ENCODE measurements around the gene SLC25A48.

SLC25A48 gene

DNA sequence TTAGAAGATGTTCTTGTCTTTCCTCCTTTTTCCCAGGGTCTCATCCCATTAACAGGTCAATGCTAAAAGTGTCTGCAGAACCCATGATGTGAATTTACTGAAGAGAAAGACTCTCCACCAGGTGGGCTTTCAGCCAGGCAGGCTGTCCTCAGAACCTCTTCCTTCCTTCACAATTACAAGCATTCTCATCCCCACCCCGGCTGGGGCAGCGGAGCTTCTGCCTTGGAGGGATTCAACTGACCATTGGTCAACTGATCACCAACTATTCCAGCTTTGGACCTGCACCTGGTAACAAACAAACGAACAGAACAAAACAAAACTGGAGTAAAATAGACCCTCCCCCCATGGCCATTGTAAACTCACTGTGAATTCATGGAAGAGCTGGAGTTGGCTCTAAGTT lies 48.6 kb downstream of the SLC25A48 start:
- no peak for DNase-seq (ENCODE audit: low read depth)
- H3K4me3 ChIP-seq (ENCODE audit: control insufficient read depth, low read depth, low read length): no peak overlapping the region
- TF ChIP-seq, protein P1, sequence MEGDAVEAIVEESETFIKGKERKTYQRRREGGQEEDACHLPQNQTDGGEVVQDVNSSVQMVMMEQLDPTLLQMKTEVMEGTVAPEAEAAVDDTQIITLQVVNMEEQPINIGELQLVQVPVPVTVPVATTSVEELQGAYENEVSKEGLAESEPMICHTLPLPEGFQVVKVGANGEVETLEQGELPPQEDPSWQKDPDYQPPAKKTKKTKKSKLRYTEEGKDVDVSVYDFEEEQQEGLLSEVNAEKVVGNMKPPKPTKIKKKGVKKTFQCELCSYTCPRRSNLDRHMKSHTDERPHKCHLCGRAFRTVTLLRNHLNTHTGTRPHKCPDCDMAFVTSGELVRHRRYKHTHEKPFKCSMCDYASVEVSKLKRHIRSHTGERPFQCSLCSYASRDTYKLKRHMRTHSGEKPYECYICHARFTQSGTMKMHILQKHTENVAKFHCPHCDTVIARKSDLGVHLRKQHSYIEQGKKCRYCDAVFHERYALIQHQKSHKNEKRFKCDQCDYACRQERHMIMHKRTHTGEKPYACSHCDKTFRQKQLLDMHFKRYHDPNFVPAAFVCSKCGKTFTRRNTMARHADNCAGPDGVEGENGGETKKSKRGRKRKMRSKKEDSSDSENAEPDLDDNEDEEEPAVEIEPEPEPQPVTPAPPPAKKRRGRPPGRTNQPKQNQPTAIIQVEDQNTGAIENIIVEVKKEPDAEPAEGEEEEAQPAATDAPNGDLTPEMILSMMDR (IDR thresholded peaks at IDR 0.05; ENCODE audit: control insufficient read depth, insufficient read depth, low read depth, low read length, missing control alignments): no peak

DNA sequence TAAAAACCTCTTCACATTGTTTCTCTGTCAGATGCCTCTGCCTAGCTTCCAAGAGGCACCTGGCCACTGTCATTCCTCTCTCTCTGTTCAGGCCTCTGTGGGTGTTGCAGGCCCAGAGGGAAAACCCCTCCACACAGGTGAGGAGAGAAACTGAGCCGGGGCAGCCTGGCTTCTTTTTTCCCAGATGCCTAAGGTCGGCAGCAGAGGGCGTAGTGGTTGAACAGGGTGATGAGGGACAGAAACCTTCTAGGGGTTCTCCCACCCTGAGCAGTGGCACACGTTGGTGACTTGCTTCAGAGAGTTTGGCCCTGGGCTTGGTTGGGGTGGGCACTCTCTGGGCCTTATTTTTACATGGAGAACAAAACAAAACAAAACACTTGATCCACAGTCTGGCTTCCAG lies 49.0 kb downstream of the SLC25A48 start:
- no peak overlapping the region for H3K4me3 ChIP-seq (ENCODE audit: control insufficient read depth, low read depth, low read length)
- no peak for DNase-seq (ENCODE audit: low read depth)
- TF ChIP-seq, protein P1 (IDR thresholded peaks at IDR 0.05; ENCODE audit: control insufficient read depth, insufficient read depth, low read depth, low read length, missing control alignments): no peak

DNA sequence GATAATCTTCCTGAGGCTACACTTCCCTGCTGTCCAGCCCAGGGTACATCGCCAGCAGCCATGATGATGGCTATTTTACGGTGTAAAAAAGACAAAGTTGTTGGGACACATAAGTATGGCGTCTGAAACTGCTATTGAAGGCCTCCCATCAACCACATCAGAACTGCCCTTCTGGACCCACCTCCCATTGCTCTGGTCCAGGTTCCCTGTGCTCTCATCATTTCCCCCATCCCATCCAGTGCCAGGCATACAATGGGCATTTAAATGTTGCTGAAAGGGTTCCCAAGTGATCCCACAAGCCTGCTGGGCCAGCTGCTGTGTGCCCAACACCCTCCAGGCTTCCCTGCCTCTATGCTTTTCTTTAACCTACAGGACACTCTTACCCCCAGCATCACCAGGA lies 50.6 kb downstream of the SLC25A48 start:
- H3K4me3 ChIP-seq (ENCODE audit: control insufficient read depth, low read depth, low read length): no peak overlapping the region
- TF ChIP-seq, protein P1 (IDR thresholded peaks at IDR 0.05; ENCODE audit: control insufficient read depth, insufficient read depth, low read depth, low read length, missing control alignments): no peak
- no peak for DNase-seq (ENCODE audit: low read depth)

DNA sequence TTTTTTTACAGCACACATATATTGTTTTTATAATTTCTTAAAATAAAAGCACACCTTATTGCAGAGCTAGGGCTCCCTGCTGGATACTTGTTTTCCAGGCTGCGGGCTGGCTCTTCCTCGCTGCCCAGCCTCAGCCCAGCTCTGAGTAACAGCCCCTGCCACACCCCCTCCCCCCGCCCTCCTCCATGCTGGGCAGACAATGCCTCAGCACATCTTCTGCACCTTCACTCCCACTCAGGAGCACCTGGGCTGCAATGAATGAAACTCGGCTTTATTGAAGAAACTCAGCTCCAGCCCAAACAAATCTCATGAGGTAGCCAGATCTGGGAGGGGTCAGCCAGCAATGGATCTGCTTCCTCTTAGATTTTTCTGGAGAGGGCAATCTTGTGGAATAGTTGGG lies 51.7 kb downstream of the SLC25A48 start:
- DNase-seq (ENCODE audit: low read depth): no peak
- TF ChIP-seq, protein P1 (IDR thresholded peaks at IDR 0.05; ENCODE audit: control insufficient read depth, insufficient read depth, low read depth, low read length, missing control alignments): no peak
- H3K4me3 ChIP-seq (ENCODE audit: control insufficient read depth, low read depth, low read length): no peak overlapping the region

DNA sequence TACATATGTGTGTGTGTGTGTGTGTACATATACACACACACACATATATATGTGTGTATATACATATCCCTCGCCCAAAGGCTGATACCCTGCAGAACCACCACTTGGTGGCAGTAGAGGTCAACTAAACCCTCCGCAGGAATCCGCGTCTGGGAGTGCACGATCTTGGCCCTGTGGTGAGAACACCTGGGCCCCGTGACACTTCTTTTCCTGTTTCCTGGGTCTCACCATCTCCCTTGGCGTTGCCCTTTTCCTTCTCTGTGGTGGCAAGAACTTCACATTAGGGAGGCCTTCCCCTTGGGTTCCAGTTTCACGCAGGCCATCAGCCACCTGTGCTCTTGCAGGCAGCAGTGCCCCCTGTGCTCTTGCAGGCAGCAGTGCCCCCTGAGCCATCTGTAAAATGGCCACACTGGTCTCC lies 53.0 kb downstream of the SLC25A48 start:
- no peak overlapping the region for H3K4me3 ChIP-seq (ENCODE audit: control insufficient read depth, low read depth, low read length)
- DNase-seq (ENCODE audit: low read depth): peak; percentile 5
- TF ChIP-seq, protein P1 (IDR thresholded peaks at IDR 0.05; ENCODE audit: control insufficient read depth, insufficient read depth, low read depth, low read length, missing control alignments): peak; percentile 84

DNA sequence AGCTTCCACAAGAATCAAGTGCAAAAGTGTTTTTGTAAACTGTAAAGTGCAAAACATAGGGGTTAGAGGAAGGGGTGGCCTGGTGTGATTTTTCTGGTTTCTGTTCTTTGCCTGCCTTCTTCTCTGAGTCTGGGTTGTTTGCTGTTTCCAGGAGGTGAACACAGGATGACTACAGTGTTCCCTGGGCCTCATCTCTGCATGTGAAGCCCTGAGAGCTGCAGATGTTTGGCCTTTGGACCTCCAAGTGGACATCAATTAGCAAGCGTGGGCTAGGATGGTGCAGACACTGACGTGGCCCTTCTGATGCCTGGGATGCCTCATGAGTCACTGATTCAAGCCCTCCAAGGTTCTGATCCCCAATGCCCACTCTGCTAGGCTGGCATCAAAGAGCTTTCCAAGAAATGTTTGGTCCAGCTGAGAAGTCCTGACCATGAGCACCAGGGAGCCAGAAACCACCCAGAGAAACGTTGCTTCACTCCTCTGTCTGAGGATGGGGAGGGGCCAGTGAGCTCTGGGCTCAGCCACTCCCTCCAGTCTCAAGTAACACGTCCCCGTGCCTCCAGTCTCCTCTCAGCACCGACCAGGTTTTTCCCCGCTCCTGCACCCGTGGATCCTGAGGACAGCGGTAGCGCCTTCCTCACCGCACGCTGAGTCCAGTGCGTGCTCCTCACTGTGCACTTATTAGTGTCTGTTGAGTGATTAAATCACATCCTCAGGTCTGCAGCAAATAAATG lies 53.6 kb downstream of the SLC25A48 start:
- TF ChIP-seq, protein P1 (IDR thresholded peaks at IDR 0.05; ENCODE audit: control insufficient read depth, insufficient read depth, low read depth, low read length, missing control alignments): no peak
- H3K4me3 ChIP-seq (ENCODE audit: control insufficient read depth, low read depth, low read length): no peak overlapping the region
- DNase-seq (ENCODE audit: low read depth): no peak

Data from AG09309 (cell line).